ENCODE results near the gene TOX2.
A peak's percentile ranks its signal among the peaks of the same experiment; 100 is the strongest.

TOX2 gene

DNA sequence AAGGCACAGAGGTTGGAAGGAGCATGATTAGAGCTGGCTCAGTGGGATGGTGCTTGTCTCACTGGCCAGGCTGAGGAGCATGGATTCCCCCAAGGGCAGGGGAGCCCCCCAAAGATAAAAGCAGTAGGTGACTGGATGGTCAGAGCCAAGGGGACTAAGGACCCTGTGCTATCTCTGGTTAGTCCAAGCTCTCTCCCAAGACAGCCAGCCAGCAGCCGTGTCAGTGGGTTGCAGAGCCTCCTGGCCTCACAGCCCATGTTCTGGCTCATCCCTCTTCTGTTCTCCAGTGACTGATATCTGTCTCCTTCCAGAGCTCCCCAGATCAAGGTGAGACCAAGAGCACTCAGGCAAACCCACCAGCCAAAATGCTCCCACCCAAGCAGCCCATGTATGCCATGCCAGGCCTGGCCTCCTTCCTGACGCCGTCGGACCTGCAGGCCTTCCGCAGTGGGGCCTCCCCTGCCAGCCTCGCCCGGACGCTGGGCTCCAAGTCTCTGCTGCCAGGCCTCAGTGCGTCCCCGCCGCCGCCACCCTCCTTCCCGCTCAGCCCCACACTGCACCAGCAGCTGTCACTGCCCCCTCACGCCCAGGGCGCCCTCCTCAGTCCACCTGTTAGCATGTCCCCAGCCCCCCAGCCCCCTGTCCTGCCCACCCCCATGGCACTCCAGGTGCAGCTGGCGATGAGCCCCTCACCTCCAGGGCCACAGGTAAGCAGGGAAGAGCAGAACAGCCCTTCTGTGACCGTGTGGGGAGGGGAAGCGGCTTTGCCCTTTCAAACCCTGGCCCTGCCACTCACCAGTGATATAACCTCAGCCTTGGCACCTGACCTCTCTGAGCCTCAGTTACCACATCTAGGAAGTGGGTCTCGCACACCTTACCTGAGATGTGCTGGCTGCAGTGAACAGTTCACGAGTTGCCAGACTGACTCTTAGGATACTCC lies 151.0 kb downstream of the TOX2 start:
- no peak for DNase-seq

DNA sequence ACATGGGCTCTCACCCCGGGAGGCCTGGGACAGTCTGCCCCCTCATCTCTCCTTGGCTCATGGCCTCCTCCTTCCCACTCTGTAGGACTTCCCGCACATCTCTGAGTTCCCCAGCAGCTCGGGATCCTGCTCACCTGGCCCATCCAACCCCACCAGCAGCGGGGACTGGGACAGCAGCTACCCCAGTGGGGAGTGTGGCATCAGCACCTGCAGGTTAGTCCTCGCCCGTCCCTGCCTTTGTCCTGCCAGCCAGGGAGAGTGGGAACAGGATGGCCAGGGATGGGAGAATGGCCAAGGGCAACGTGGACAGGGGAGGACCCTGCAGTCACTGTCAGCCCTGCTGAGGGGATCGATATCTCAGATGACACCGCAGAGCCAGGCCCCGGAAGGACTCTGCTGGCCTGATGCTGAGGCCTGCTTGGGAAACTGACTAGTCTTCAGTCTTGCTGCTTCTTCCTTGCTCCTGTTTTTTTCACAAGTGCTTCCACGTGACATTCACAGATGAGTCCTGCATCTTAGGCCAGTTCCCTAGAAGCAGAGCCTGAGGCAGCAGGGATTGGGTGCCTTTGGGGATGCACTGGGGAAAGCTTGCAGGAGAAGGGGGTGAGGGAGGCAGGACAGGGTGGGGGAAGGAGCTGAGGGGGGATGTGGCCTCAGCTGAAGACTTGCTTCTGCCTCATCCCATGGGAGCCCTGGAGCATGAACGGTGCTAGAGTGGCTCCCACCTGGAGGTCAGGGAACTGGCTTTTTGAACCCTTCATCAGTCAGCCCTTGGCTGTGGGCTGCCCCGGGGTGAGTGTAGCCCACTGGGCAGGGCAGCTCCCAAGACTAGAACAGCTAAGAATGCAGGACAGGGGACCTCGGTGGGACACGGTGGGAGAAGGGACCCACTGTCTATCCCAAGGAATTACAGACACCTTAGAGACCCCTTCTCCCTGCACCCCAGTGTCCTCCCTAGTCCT lies 152.3 kb downstream of the TOX2 start:
- DNase-seq: no peak

DNA sequence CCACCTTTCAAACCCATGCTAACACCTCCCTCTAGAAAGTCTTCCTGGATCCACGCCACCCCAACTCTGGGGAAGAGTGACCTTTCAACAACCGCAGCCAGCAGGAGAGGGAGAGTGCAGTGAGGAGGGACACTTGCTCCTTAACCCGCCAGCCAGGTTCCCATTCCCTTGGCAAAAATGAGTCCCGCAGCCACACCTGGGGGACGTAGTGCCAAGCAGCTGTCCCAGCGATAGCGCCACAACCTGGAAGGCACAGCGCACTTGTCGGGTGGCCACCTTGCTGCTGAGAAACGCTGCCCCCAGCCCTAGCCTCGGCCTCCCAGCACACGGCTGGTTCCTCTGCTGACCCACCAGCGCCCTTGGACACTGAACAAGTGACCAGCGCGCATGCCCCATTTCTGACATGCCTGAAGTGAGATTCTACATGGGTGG lies 153.0 kb downstream of the TOX2 start:
- DNase-seq: no peak

- peak in 3 of 4 experiments; percentile 41 to 63 (median 52) for DNase-seq
Observed at GRCh38 chr20:44068316-44069201, 153.9 kb downstream of the TOX2 start.

DNA sequence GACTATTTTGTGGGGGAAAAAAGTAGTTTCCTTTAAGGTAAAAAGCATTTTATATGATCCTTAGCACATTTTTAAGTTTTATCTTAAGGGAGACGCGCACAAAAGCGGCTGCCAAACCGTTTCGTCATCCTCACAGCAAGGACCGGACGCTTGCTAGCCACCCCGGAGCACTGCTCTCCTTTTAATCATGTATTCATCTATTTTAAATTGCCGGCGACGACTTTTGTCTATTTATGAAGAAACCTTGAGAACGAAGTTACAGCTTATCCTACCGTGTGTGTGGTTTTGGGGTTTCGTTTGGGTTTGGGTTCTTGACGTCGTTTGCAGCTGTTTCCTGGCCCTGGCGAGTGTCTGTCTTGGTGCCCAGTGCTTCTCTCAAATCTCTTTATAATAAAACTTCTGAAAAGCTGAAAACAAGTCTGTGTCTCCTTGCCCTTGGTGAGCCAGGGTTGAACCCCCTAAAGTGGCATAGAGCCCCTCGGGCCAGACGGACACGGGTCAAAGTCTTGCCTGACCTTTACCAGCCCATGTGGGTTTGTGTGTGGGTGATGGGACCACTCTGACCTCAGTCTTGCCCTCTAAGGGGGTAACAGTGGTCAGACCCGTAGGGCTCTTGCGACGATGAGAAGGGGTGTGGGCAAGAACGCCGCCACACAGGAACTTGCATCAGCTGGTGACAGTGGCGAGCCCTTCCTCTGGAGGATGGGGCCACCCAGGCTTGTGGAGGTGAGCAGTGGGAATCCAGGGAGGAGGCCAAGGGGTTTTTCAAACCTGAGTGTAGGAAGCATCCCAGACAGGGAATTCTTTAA lies 154.8 kb downstream of the TOX2 start:
- DNase-seq: peak in 3 of 4 experiments; percentile 40 to 48 (median 43)

DNA sequence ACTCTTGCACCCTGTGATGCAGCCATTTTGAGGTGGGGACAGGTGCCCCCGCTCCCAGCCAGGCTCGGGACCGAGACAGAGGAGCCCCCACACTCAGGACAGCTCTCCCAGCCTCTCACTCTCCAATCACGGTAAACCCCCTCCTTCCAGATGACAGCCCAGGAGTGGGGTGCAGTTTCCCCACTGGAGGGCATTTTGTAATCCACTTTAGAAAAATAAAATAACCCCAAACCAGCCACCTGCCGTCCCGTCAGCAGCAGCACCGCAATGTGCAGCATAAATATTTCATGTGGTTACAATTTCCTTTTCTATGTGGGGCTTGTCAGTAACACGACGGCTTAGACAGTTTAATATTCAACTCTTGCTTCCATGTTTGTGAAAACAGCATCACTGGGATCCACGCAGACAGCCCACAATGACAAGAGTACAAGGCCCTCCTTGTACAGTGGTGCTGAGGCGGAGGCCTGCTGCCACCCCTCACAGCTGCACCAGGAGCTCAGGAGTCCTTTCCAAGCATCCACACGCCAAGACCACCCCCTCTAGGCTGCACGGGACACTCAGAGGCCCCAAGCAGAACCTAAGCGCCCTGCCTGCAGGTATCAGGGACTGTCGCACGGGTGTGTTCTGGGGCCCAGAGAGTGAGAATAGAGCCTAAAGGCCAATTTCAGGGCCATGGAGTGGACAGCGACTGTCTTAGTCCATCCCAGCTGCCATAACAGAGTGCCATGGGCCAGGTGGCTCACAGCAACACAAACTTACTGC lies 155.7 kb downstream of the TOX2 start:
- DNase-seq: no peak

GRCh38 chr20:44071057-44071456 lies 156.4 kb downstream of the TOX2 start:
- DNase-seq: no peak

GRCh38 chr20:44071526-44072111 lies 157.0 kb downstream of the TOX2 start:
- DNase-seq: no peak

- peak in 1 of 4 experiments; percentile 26 for DNase-seq
Observed at GRCh38 chr20:44072384-44072783, 157.7 kb downstream of the TOX2 start.

GRCh38 chr20:44073011-44073674 lies 158.5 kb downstream of the TOX2 start:
- peak in 3 of 4 experiments; percentile 43 to 47 (median 46) for DNase-seq

DNA sequence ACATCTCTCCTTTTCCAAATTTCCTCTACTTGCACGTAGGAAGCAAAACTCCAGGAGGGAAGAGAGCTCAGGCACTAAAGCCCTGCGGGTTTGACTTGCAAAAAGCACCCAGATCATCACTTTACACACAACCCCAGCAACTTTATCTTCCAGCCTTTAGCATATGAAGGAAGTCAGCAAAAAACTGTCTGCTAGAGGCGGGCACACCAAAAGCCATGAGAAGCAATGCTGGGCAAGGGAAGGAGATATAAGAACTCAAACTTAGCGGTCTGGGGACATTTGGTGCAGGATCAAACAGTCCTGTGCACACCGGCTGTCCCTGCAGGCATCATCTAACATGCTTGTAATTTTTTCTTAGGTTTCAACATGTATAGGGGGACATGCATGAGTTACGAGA lies 159.0 kb downstream of the TOX2 start:
- peak in 1 of 4 experiments; percentile 29 for DNase-seq

GRCh38 chr20:44074252-44075151 lies 159.8 kb downstream of the TOX2 start:
- peak in 3 of 4 experiments; percentile 38 to 47 (median 44) for DNase-seq

GRCh38 chr20:44075191-44075949 lies 160.7 kb downstream of the TOX2 start:
- peak; percentile 46 to 70 (median 60) for DNase-seq

DNA sequence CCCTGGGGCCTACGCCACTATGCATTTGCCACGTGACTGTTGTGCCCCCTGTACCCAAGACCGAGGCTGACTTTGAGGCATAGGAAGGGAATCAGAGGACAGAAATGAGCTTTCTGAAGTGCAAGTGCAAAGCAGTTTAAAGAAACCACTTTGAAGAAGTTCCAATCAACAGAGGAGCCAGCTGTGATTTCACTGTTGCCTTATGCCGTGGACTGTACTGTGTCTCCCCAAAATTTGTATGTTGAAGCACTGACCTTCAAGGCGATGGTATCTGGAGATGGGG lies 161.2 kb downstream of the TOX2 start:
- no peak for DNase-seq

- peak in 1 of 4 experiments; percentile 31 for DNase-seq
Observed at GRCh38 chr20:44079291-44079690, 164.6 kb downstream of the TOX2 start.

GRCh38 chr20:44080064-44080463 lies 165.4 kb downstream of the TOX2 start:
- no peak for DNase-seq

- peak; percentile 83 to 90 (median 87) for DNase-seq
Observed at GRCh38 chr20:44080646-44081267, 166.1 kb downstream of the TOX2 start.

Data from suppressor macrophage (primary cell).